ENCODE data around the gene VSX1. TPM values are rescaled to one million over a fixed set of nuclear protein-coding genes. Genes with fewer than 3 reads are reported as not detected.

VSX1 gene
- total RNA-seq, 2 experiments from 2014 or later = not detected

- Mint-ChIP-seq H3K9me3 (no peaks in the 10 kb centered on the region), H3K4me1 (peaks cover 3% of the 10 kb centered on the region), H3K27me3 (peaks cover 51% of the 10 kb centered on the region), H3K27ac (no peak overlapping the region), H3K4me3 (no peak overlapping the region), H3K36me3 (ENCODE audit: low read depth) (no peaks in the 10 kb centered on the region)
- DNase-seq = no peak
- POLR2A ChIA-PET = no interaction called here
- CTCF ChIA-PET = no interaction called here
Measured at GRCh38 chr20:25067102-25067987, 14.6 kb downstream of the VSX1 start.

DNA sequence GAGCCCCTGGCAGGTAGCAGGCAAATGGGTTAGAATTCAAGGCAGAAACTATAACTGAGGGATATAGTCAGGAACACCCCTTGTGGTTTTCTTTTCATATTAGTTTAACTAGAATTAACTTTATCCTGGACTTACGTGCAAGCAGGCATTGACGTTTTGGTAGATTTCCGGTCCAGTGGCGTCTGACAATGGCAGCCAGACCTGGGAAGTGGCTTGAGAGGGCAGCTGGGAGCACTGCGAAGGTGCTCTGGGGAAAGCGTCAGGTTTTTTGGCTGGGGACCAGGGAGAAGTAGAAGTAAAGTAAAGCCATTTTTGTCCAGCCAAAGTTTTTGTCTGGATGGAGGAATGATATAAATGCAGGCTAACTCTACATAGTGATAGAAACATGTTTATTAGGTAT, 15.6 kb downstream of the VSX1 start:
- POLR2A ChIA-PET = interaction anchor here (0.9 to 1.3 kb wide), 2 partner anchors 30 to 72 kb away, joined by 3 to 6 read pairs; no protein-coding TSS in a partner anchor
- Mint-ChIP-seq H3K9me3 (no peaks in the 10 kb centered on the region), H3K4me3 (no peak overlapping the region), H3K27me3 (peaks cover 48% of the 10 kb centered on the region), H3K4me1 (peaks cover 3% of the 10 kb centered on the region), H3K36me3 (ENCODE audit: low read depth) (no peaks in the 10 kb centered on the region), H3K27ac (no peak overlapping the region)
- CTCF ChIA-PET = interaction anchor here (1.2 to 2.4 kb wide), 2 partner anchors 69 to 72 kb away, joined by 3 to 33 read pairs; no protein-coding TSS in a partner anchor
- DNase-seq = no peak

- H3K27ac Mint-ChIP-seq = no peak overlapping the region
- CTCF ChIA-PET = interaction anchor here (0.7 to 2.4 kb wide), 7 partner anchors 9 to 135 kb away, joined by 3 to 33 read pairs (median 4); no protein-coding TSS in a partner anchor
- H3K4me1 Mint-ChIP-seq = peaks cover 3% of the 10 kb centered on the region
- no peak overlapping the region for H3K4me3 Mint-ChIP-seq
- no peaks in the 10 kb centered on the region for H3K9me3 Mint-ChIP-seq
- H3K36me3 Mint-ChIP-seq (ENCODE audit: low read depth) = no peaks in the 10 kb centered on the region
- POLR2A ChIA-PET = interaction anchor here (0.9 to 1.3 kb wide), 2 partner anchors 30 to 71 kb away, joined by 3 to 6 read pairs; no protein-coding TSS in a partner anchor
- DNase-seq = peak; percentile 74
- H3K27me3 Mint-ChIP-seq = peaks cover 49% of the 10 kb centered on the region
Measured at GRCh38 chr20:25065625-25066338, 16.2 kb downstream of the VSX1 start.

GRCh38 chr20:25065072-25065624, 16.8 kb downstream of the VSX1 start:
- ChIA-PET POLR2A (interaction anchor here (0.9 to 1.3 kb wide), 3 partner anchors 29 to 116 kb away, joined by 3 to 6 read pairs (median 3); partner anchors contain the start of gene CST7), CTCF (interaction anchor here (0.7 to 2.4 kb wide), 8 partner anchors 8 to 134 kb away, joined by 3 to 33 read pairs (median 4); no protein-coding TSS in a partner anchor)
- no peak overlapping the region for H3K27ac Mint-ChIP-seq
- H3K27me3 Mint-ChIP-seq = peaks cover 50% of the 10 kb centered on the region
- no peak overlapping the region for H3K4me3 Mint-ChIP-seq
- peaks cover 6% of the 10 kb centered on the region for H3K4me1 Mint-ChIP-seq
- no peak for DNase-seq
- H3K36me3 Mint-ChIP-seq (ENCODE audit: low read depth) = no peaks in the 10 kb centered on the region
- no peaks in the 10 kb centered on the region for H3K9me3 Mint-ChIP-seq

DNA sequence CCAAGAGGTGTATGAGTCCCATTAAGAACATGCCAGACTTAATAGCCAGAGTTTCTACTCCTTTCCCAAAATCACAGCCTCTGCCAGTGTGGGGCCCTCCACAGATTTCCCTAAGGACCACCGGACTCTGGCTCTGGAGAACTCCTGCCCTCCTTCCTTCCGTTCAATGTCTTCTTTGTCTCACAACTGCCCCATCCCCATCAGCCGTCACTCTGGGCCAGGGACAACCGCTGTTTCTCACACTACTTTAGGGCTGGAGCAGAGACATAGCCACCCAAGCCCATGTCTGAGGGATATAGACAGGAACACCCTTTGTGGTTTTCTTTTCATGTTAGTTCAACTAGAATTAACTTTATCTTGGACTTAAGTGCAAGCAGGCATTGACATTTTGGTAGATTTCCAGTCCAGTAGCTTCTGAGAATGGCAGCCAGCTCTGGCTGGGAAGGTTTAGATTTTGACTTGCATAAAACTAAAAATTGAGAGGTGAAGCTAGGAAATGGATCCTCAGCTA, 17.3 kb downstream of the VSX1 start:
- no peak for DNase-seq
- Mint-ChIP-seq H3K27me3 (peaks cover 44% of the 10 kb centered on the region), H3K9me3 (no peaks in the 10 kb centered on the region), H3K4me3 (no peak overlapping the region), H3K36me3 (ENCODE audit: low read depth) (no peaks in the 10 kb centered on the region), H3K4me1 (peaks cover 6% of the 10 kb centered on the region), H3K27ac (no peak overlapping the region)
- CTCF ChIA-PET = interaction anchor here (0.9 to 2.4 kb wide), 7 partner anchors 21 to 134 kb away, joined by 3 to 33 read pairs (median 5); no protein-coding TSS in a partner anchor
- POLR2A ChIA-PET = interaction anchor here (0.7 to 1.3 kb wide), 2 partner anchors 71 to 115 kb away, joined by 3 read pairs; partner anchors contain the start of gene CST7

DNA sequence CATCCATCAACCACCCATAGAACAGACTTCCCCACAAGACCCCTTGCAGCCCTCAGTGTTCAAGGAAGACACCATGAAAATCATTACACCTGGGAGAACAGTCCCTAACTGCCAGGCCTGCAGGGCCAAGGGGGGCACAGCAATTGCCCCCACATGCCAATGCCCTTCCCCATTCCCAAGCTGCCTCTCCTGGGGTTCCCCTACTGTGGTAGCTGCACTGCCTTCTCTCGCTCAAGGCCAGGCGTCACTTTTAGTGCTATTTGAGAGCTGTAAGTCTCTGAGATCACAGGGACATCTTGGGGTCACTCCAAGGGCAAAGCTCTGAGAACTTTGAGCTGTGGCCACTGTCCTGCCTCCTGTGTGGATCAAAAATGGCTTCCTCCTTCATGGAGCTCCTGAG, 18.0 kb downstream of the VSX1 start:
- peaks cover 42% of the 10 kb centered on the region for H3K27me3 Mint-ChIP-seq
- ChIA-PET POLR2A (interaction anchor here (0.7 to 1.3 kb wide), 2 partner anchors 70 to 115 kb away, joined by 3 read pairs; partner anchors contain the start of gene CST7), CTCF (interaction anchor here (1.6 to 2.4 kb wide), 4 partner anchors 22 to 114 kb away, joined by 4 to 33 read pairs (median 5); no protein-coding TSS in a partner anchor)
- no peak for DNase-seq
- H3K4me3 Mint-ChIP-seq = no peak overlapping the region
- no peaks in the 10 kb centered on the region for H3K9me3 Mint-ChIP-seq
- no peak overlapping the region for H3K27ac Mint-ChIP-seq
- H3K36me3 Mint-ChIP-seq (ENCODE audit: low read depth) = no peaks in the 10 kb centered on the region
- H3K4me1 Mint-ChIP-seq = peaks cover 10% of the 10 kb centered on the region

- no peak for DNase-seq
- Mint-ChIP-seq H3K4me3 (no peak overlapping the region), H3K27ac (no peak overlapping the region), H3K36me3 (ENCODE audit: low read depth) (no peaks in the 10 kb centered on the region), H3K4me1 (peaks cover 14% of the 10 kb centered on the region), H3K9me3 (no peaks in the 10 kb centered on the region), H3K27me3 (peaks cover 40% of the 10 kb centered on the region)
- POLR2A ChIA-PET = interaction anchor here (1.3 to 1.5 kb wide), 5 partner anchors 28 to 114 kb away, joined by 3 to 6 read pairs (median 4); partner anchors contain the start of genes APMAP and CST7
- CTCF ChIA-PET = interaction anchor here (1.9 to 2.2 kb wide), 3 partner anchors 57 to 115 kb away, joined by 5 to 14 read pairs (median 5); no protein-coding TSS in a partner anchor
Measured at GRCh38 chr20:25063546-25063945, 18.4 kb downstream of the VSX1 start.

- H3K9me3 Mint-ChIP-seq = no peaks in the 10 kb centered on the region
- ChIA-PET POLR2A (interaction anchor here (1.3 to 1.5 kb wide), 4 partner anchors 27 to 114 kb away, joined by 3 to 6 read pairs (median 4); partner anchors contain the start of genes APMAP and CST7), CTCF (interaction anchor here (0.7 to 2.2 kb wide), 4 partner anchors 56 to 116 kb away, joined by 3 to 14 read pairs (median 5); no protein-coding TSS in a partner anchor)
- no peaks in the 10 kb centered on the region for H3K36me3 Mint-ChIP-seq (ENCODE audit: low read depth)
- no peak overlapping the region for H3K27ac Mint-ChIP-seq
- no peak overlapping the region for H3K4me3 Mint-ChIP-seq
- H3K27me3 Mint-ChIP-seq = peaks cover 37% of the 10 kb centered on the region
- DNase-seq = no peak
- peaks cover 14% of the 10 kb centered on the region for H3K4me1 Mint-ChIP-seq
Measured at GRCh38 chr20:25062841-25063240, 19.1 kb downstream of the VSX1 start.

DNA sequence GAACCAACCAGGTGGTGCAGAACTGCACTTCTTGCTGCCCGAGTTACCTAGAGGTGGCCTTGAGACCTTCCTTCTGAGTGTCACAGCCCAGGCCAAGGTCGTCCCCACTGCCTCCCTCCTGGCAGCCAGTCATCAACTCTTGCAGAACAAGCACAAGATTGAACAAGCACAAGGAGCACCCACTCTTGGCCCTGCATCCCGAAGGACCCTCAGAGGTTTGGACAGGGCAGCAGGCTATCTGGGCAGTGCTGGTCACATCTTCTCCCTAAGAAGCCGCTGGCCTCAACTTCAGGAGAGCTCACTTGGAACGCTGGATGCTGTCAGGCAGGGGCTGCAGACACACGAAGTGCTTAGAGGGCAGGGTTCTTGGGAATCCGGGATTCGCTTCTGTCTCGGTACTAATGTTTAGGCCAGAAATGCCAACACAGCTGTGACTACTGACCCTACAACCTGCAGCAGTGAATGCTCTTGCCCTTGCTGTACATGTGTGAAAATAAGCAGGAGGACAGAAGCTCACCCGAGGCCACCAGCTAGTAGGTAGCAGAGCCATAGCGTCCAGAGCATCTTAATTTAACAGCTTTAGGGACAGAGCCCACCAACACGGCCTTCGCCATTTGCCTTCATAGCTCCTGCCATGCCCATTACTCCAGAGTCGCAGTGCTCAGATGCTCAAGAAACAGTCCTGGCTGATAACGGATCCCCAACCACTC, 20.0 kb downstream of the VSX1 start:
- peaks cover 14% of the 10 kb centered on the region for H3K4me1 Mint-ChIP-seq
- no peak overlapping the region for H3K4me3 Mint-ChIP-seq
- CTCF ChIA-PET = interaction anchor here (0.7 to 2.2 kb wide), 2 partner anchors 63 to 67 kb away, joined by 3 to 14 read pairs; no protein-coding TSS in a partner anchor
- POLR2A ChIA-PET = interaction anchor here (1.3 to 1.5 kb wide), 4 partner anchors 26 to 113 kb away, joined by 3 to 6 read pairs (median 4); partner anchors contain the start of genes APMAP and CST7
- no peaks in the 10 kb centered on the region for H3K9me3 Mint-ChIP-seq
- no peak overlapping the region for H3K27ac Mint-ChIP-seq
- peaks cover 37% of the 10 kb centered on the region for H3K27me3 Mint-ChIP-seq
- no peak for DNase-seq
- H3K36me3 Mint-ChIP-seq (ENCODE audit: low read depth) = no peaks in the 10 kb centered on the region

DNA sequence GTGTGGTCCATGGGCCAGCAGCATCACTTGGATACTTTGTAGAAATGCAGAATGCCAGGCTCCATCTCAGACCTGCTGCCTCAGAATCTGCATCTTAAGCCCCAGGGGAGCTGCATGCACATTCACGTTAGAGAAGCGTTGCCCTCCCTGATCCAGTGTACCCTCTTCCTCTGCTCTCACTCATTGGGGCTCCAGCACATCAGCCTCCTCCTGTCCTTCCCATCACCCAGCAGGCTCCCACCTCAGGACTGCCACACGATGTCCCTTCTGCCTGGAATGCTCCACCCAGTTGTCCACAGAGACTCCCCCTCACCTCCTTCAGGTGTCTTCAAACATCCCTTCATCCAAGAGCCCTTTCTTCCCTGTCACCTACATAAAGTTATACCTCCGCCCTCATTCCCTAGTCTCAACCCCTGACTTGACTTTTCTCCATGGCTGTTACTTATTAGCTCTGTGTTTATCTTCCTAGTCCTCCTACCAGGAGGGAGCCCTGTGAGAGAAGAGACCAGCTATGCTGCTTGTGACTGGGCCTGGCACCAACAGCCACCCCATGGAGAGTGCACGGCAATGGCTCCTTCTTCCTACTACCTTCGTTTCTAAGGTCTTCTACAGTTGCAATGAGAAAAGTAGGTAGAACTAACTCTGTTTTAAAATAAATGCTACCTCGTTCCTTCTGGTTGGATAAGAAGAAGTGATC, 20.7 kb downstream of the VSX1 start:
- Mint-ChIP-seq H3K9me3 (no peaks in the 10 kb centered on the region), H3K4me3 (no peak overlapping the region), H3K4me1 (peaks cover 17% of the 10 kb centered on the region), H3K27me3 (peaks cover 35% of the 10 kb centered on the region), H3K36me3 (ENCODE audit: low read depth) (no peaks in the 10 kb centered on the region), H3K27ac (no peak overlapping the region)
- ChIA-PET POLR2A (no interaction called here), CTCF (interaction anchor here (2.2 kb wide), 1 partner anchor 66 kb away, joined by 14 read pairs; no protein-coding TSS in a partner anchor)
- no peak for DNase-seq

DNA sequence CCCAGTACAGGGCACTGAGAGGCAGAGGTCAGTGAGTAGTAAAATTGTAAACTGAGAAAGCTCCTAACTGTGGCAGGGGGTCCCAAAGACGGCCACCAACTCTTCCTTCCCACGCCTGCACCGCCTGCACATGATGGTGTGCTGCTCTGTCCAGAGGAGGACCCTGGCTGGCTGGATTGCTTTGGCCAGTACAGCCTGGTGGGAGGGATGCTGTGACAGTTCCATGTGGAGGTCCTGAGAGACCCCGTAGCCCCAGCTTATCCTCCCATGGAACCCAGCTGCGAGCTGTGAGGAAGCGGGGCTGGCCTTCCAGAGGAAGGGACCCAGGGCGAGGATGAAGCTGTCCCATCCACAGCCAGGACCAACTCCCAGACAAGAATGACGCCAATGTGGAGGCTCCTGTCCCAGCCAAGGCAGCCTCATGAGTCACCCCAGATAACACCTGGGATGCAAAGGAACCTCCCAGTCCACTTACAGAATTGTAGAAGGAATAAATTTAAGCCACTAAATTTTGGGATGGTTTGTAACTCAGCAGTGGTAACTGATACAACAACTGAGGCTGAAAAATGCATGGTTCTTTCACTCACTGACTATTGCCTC, 22.0 kb downstream of the VSX1 start:
- H3K27me3 Mint-ChIP-seq = peaks cover 32% of the 10 kb centered on the region
- no peak overlapping the region for H3K27ac Mint-ChIP-seq
- H3K4me1 Mint-ChIP-seq = peaks cover 27% of the 10 kb centered on the region
- POLR2A ChIA-PET = interaction anchor here (0.8 to 1.2 kb wide), 2 partner anchors 19 to 67 kb away, joined by 3 read pairs; partner anchors contain the start of gene APMAP
- H3K36me3 Mint-ChIP-seq (ENCODE audit: low read depth) = peaks cover 8% of the 10 kb centered on the region
- H3K4me3 Mint-ChIP-seq = no peak overlapping the region
- no peaks in the 10 kb centered on the region for H3K9me3 Mint-ChIP-seq
- CTCF ChIA-PET = interaction anchor here (1.1 to 1.5 kb wide), 3 partner anchors 64 to 120 kb away, joined by 4 to 8 read pairs (median 4); no protein-coding TSS in a partner anchor
- no peak for DNase-seq
